Progenitor cell of endocrine pancreas (in vitro differentiated cells): ENCODE data around the gene DHRS7C. TPM values are rescaled to one million over a fixed set of nuclear protein-coding genes. Genes with fewer than 3 reads are reported as not detected.

ENCODE experiments used
- DNase-seq: peaks from one replicate; pipeline ENCODE4 v3.0.0; 2021; ENCODE audit warnings: low spot score; ENCODE audit not compliant: unreplicated experiment
- H3K27ac Mint-ChIP-seq: 2 replicates; pipeline ENCODE4 v1.8.0; 2021; ENCODE audit warnings: mild to moderate bottlenecking, moderate library complexity, mixed read lengths
- H3K27me3 Mint-ChIP-seq: 2 replicates; pipeline ENCODE4 v1.8.0; 2021; ENCODE audit warnings: mixed read lengths
- H3K36me3 Mint-ChIP-seq: 2 replicates; pipeline ENCODE4 v1.8.0; 2022; ENCODE audit warnings: mixed read lengths; ENCODE audit not compliant: insufficient read depth
- H3K4me1 Mint-ChIP-seq: 2 replicates; pipeline ENCODE4 v1.8.0; 2021; ENCODE audit warnings: low read depth, mixed read lengths
- H3K4me3 Mint-ChIP-seq: 2 replicates; pipeline ENCODE4 v1.8.0; 2021; ENCODE audit warnings: low read depth, mild to moderate bottlenecking, moderate library complexity, mixed read lengths
- H3K9me3 Mint-ChIP-seq: 2 replicates; pipeline ENCODE4 v1.8.0; 2021; ENCODE audit warnings: low read depth, mixed read lengths
- long read RNA-seq: library from polyadenylated mRNA; unstranded; transcript quantifications from one replicate; pipeline ENCODE4 v2.0.0, GENCODE V29; 2020
- total RNA-seq: library from RNA; stranded (reverse); gene quantifications from 2 replicates; pipeline ENCODE4 v1.2.1, GENCODE V29; 2021
- TF ChIP-seq, protein P1 (sequence below): fragments of 200-600 bp; sonication (generic); IDR thresholded peaks from one replicate; pipeline ENCODE4 v1.5.0; 2021; ENCODE audit warnings: antibody characterized with exemption, mild to moderate bottlenecking; ENCODE audit not compliant: unreplicated experiment

DHRS7C gene, protein sequence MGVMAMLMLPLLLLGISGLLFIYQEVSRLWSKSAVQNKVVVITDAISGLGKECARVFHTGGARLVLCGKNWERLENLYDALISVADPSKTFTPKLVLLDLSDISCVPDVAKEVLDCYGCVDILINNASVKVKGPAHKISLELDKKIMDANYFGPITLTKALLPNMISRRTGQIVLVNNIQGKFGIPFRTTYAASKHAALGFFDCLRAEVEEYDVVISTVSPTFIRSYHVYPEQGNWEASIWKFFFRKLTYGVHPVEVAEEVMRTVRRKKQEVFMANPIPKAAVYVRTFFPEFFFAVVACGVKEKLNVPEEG
- not detected in 2 replicates for total RNA-seq
- long read RNA-seq: 0 reads

GRCh38 chr17:9790889-9791876, at the start of gene DHRS7C:
Gene DHRS7C (minus strand): TSS chr17:9791592. CDS start chr17:9791284, 308 bp downstream.
- TF ChIP-seq, protein P1, sequence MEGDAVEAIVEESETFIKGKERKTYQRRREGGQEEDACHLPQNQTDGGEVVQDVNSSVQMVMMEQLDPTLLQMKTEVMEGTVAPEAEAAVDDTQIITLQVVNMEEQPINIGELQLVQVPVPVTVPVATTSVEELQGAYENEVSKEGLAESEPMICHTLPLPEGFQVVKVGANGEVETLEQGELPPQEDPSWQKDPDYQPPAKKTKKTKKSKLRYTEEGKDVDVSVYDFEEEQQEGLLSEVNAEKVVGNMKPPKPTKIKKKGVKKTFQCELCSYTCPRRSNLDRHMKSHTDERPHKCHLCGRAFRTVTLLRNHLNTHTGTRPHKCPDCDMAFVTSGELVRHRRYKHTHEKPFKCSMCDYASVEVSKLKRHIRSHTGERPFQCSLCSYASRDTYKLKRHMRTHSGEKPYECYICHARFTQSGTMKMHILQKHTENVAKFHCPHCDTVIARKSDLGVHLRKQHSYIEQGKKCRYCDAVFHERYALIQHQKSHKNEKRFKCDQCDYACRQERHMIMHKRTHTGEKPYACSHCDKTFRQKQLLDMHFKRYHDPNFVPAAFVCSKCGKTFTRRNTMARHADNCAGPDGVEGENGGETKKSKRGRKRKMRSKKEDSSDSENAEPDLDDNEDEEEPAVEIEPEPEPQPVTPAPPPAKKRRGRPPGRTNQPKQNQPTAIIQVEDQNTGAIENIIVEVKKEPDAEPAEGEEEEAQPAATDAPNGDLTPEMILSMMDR: no peak
- Mint-ChIP-seq H3K27me3 (peaks cover 15% of the 10 kb centered on the region), H3K4me1 (no peaks in the 10 kb centered on the region), H3K9me3 (no peaks in the 10 kb centered on the region), H3K4me3 (no peak within 1 kb of the TSS), H3K27ac (no peak within 1 kb of the TSS), H3K36me3 (no peaks in the 10 kb centered on the region)
- DNase-seq: no peak

- no peak overlapping the region for H3K4me3 Mint-ChIP-seq
- DNase-seq: no peak
- TF ChIP-seq, protein P1: no peak
- H3K36me3 Mint-ChIP-seq: no peaks in the 10 kb centered on the region
- no peak overlapping the region for H3K27ac Mint-ChIP-seq
- peaks cover 25% of the 10 kb centered on the region for H3K27me3 Mint-ChIP-seq
- no peaks in the 10 kb centered on the region for H3K4me1 Mint-ChIP-seq
- no peaks in the 10 kb centered on the region for H3K9me3 Mint-ChIP-seq
Measured at GRCh38 chr17:9839433-9839832, 48.0 kb upstream of the DHRS7C start.

DNA sequence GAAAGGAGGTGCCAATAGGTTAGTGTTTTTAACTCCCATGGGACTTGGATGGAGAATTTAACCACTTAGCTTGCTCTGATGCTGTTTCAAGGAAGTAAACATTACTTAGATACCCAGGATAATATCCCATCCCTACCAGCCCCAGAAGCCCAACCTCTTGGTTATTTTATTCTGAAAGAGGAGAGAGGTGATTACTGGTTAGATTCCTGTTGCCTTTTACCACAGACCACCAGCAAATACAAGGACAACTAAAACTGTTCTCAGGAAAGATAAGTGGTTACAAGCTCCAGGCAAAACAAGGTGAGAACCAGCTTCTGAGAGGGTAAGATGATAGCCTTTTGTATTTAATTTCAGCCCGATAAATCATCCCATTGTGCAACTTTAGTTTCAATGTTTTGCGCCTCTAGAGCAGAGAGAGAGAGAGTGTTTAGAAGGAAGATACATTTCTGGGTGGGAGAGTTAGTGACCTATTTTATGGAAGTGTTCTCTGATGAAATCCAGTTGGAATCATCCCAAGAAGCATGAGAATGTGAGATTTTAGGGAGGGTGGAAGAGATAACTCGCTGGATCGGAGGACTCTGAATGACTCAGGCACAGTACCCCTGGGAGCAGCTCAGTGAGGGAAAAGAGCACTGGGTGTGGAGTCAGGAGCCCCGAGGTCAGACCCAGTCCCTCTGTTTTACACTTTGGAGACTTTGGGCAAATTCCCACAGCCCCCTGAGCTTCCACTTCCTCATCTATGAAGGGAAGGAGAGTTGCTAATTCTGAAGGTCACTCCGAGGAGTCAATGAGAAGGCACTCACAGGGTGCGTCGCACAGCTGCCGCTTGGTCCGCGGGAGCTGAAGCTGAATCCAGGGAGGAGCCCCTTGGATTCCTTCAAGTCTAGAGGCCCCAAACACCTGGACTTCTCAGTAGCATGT, 46.4 kb upstream of the DHRS7C start:
- Mint-ChIP-seq H3K36me3 (no peaks in the 10 kb centered on the region), H3K4me1 (no peaks in the 10 kb centered on the region), H3K9me3 (no peaks in the 10 kb centered on the region), H3K4me3 (no peak overlapping the region), H3K27me3 (peaks cover 25% of the 10 kb centered on the region), H3K27ac (no peak overlapping the region)
- DNase-seq: no peak
- TF ChIP-seq, protein P1: no peak

- Mint-ChIP-seq H3K4me3 (no peak overlapping the region), H3K27me3 (peaks cover 17% of the 10 kb centered on the region), H3K4me1 (no peaks in the 10 kb centered on the region), H3K36me3 (no peaks in the 10 kb centered on the region), H3K9me3 (no peaks in the 10 kb centered on the region), H3K27ac (no peak overlapping the region)
- TF ChIP-seq, protein P1: no peak
- no peak for DNase-seq
Measured at GRCh38 chr17:9833922-9834321, 42.5 kb upstream of the DHRS7C start.

DNA sequence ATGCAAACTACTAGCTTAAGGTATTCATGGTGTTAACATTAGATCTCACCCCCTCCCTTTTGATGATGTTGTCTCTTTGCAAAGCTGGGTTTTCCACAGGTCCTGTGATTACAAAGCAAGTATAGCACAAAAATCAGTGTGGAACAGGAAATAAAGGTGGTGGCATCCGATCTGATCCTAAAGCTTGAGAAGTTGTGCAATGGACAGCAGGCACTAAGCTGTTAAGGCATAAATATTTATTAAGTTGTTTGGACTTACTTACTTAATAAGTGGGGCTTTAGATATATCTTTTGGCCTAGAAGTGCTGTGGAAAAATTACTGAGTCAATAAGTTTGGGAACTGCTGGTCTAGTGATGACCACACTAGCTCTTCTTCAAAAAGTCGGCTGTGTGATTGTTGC, 39.3 kb upstream of the DHRS7C start:
- Mint-ChIP-seq H3K4me3 (no peak overlapping the region), H3K27ac (no peak overlapping the region), H3K27me3 (peaks cover 3% of the 10 kb centered on the region), H3K36me3 (no peaks in the 10 kb centered on the region), H3K9me3 (no peaks in the 10 kb centered on the region), H3K4me1 (peaks cover 2% of the 10 kb centered on the region)
- DNase-seq: no peak
- TF ChIP-seq, protein P1: no peak
